Neuronal stem cell (in vitro differentiated cells): ENCODE data around the gene SPDYE8.
"Not testable (repeated sequence)": the region's sequence is repeated elsewhere in the genome, so short reads cannot be mapped to it uniquely, and the experiment has no call there.

Experiments used
- DNase-seq: peaks from one replicate; pipeline ENCODE4 v3.0.0-alpha.2; 2013; ENCODE audit warnings: low spot score
- H2AFZ ChIP-seq: one replicate; pipeline ENCODE4 v1.6.1; 2013; ENCODE audit warnings: mild to moderate bottlenecking, low read length, inconsistent platforms
- H2AK5ac ChIP-seq: 2 replicates; pipeline ENCODE4 v1.6.1; 2013; ENCODE audit warnings: low read depth, mild to moderate bottlenecking, inconsistent platforms, low read length, moderate library complexity, mixed read lengths
- H2BK120ac ChIP-seq: 2 replicates; pipeline ENCODE4 v1.6.1; 2013; ENCODE audit warnings: low read depth, mild to moderate bottlenecking, inconsistent platforms, low read length, moderate library complexity, mixed read lengths
- H2BK12ac ChIP-seq: one replicate; pipeline ENCODE4 v1.6.1; 2013; ENCODE audit warnings: low read length, inconsistent platforms
- H2BK15ac ChIP-seq: 2 replicates; pipeline ENCODE4 v1.6.1; 2013; ENCODE audit warnings: mild to moderate bottlenecking, low read length, inconsistent platforms, mixed read lengths
- H2BK5ac ChIP-seq: one replicate; pipeline ENCODE4 v1.6.1; 2013; ENCODE audit warnings: inconsistent platforms, mild to moderate bottlenecking, low read length, moderate library complexity
- H3K14ac ChIP-seq: one replicate; pipeline ENCODE4 v1.6.1; 2013; ENCODE audit warnings: low read length, inconsistent platforms
- H3K18ac ChIP-seq: 2 replicates; pipeline ENCODE4 v1.6.1; 2013; ENCODE audit warnings: low read length, inconsistent platforms
- H3K23ac ChIP-seq: 2 replicates; pipeline ENCODE4 v1.6.1; 2013; ENCODE audit warnings: low read depth, mild to moderate bottlenecking, mixed read lengths, low read length, inconsistent platforms; ENCODE audit not compliant: poor library complexity
- H3K27ac ChIP-seq: replicated peaks from 3 replicates; pipeline ENCODE4 v1.5.1; 2013; ENCODE audit warnings: low read length, inconsistent platforms
- H3K27me3 ChIP-seq, 3 experiments: 2 replicates each; pipeline ENCODE4 v1.6.1; 2013; ENCODE audit warnings: low read length in 3 of 3, mild to moderate bottlenecking in 2 of 3, inconsistent platforms in 1 of 3, low read depth in 1 of 3, mixed read lengths in 1 of 3, moderate library complexity in 1 of 3; ENCODE audit not compliant: control insufficient read depth in 3 of 3, insufficient read depth in 3 of 3
- H3K36me3 ChIP-seq, 2 donors: replicated peaks in 1 of 2; 2 replicates each; pipeline ENCODE4 v1.6.1; 2013; ENCODE audit warnings: low read length in 2 of 2; ENCODE audit not compliant: control insufficient read depth in 2 of 2, insufficient read depth in 2 of 2
- H3K4ac ChIP-seq: 2 replicates; pipeline ENCODE4 v1.6.1; 2013; ENCODE audit warnings: inconsistent platforms, mild to moderate bottlenecking, low read length, moderate library complexity
- H3K4me1 ChIP-seq, 2 donors: 1 replicate in 1 of 2; 2 replicates in 1 of 2; pipeline ENCODE4 v1.6.1; 2013; ENCODE audit warnings: low read length in 2 of 2, low read depth in 1 of 2; ENCODE audit not compliant: control insufficient read depth in 2 of 2, insufficient read depth in 1 of 2
- H3K4me2 ChIP-seq: one replicate; pipeline ENCODE4 v1.6.1; 2013; ENCODE audit warnings: mild to moderate bottlenecking, low read length, inconsistent platforms; ENCODE audit not compliant: insufficient read depth, poor library complexity, severe bottlenecking
- H3K4me3 ChIP-seq, 2 donors: 2 replicates each; pipeline ENCODE4 v1.5.1; 2013; ENCODE audit warnings: low read length in 2 of 2, mild to moderate bottlenecking in 2 of 2, inconsistent platforms in 1 of 2, moderate library complexity in 1 of 2
- H3K79me1 ChIP-seq: one replicate; pipeline ENCODE4 v1.6.1; 2013; ENCODE audit warnings: low read depth, mild to moderate bottlenecking, inconsistent platforms, low read length, moderate library complexity
- H3K9ac ChIP-seq: one replicate; pipeline ENCODE4 v1.6.1; 2013; ENCODE audit warnings: mild to moderate bottlenecking, low read depth, low read length, inconsistent platforms; ENCODE audit not compliant: poor library complexity
- H3K9me3 ChIP-seq, 2 donors: replicated peaks in 1 of 2; 2 replicates each; pipeline versions ENCODE3 to v1.6.1; 2013; ENCODE audit warnings: low read length in 2 of 2, mild to moderate bottlenecking in 2 of 2, inconsistent platforms in 1 of 2, low read depth in 1 of 2, mixed read lengths in 1 of 2, moderate library complexity in 1 of 2; ENCODE audit not compliant: control insufficient read depth in 2 of 2, insufficient read depth in 1 of 2
- H4K8ac ChIP-seq: one replicate; pipeline ENCODE4 v1.6.1; 2013; ENCODE audit warnings: low read depth, mild to moderate bottlenecking, inconsistent platforms, low read length, moderate library complexity
- H4K91ac ChIP-seq: one replicate; pipeline ENCODE4 v1.6.1; 2013; ENCODE audit warnings: low read length, low read depth, mild to moderate bottlenecking, inconsistent platforms; ENCODE audit not compliant: poor library complexity
- WGBS, 2 donors: extraction: QIAGEN DNeasy Blood & Tissue Kit; methylation state at CpG; one replicate each; pipeline ENCODE4 v1.1.7; 2013; ENCODE audit warnings: missing lambda C conversion rate in 2 of 2, mixed read lengths in 1 of 2; ENCODE audit not compliant: insufficient read length in 2 of 2, insufficient replicate concordance in 1 of 2; ENCODE audit errors: extremely low coverage in 2 of 2; 5-methylcytosine and 5-hydroxymethylcytosine counted together

Gene SPDYE8

GRCh38 chr7:73005356-73005692 is 24.2 kb downstream of the SPDYE8 start:
- Histone ChIP-seq H3K27ac (peak overlapping the region; percentile 69), H2AFZ (peak overlapping the region; percentile 85), H3K4me3 (peak overlapping the region; percentile 49 to 82), H3K9ac (peak overlapping the region; percentile 60)
- not testable (repeated sequence) for H4K8ac ChIP-seq, H3K9me3 ChIP-seq, DNase-seq, H2BK120ac ChIP-seq, H3K79me1 ChIP-seq, H3K27me3 ChIP-seq, H3K4ac ChIP-seq, H3K4me2 ChIP-seq, H2BK5ac ChIP-seq, H3K4me1 ChIP-seq, H3K14ac ChIP-seq, H2BK12ac ChIP-seq, H3K23ac ChIP-seq, H4K91ac ChIP-seq, H2BK15ac ChIP-seq, H2AK5ac ChIP-seq, H3K18ac ChIP-seq, H3K36me3 ChIP-seq
- WGBS, 2 donors, result no CpG with 5 or more reads among the region's 30 CpGs

- H4K8ac ChIP-seq, H3K36me3 ChIP-seq, H2BK120ac ChIP-seq, H4K91ac ChIP-seq, H3K79me1 ChIP-seq, H3K9me3 ChIP-seq, H3K4me3 ChIP-seq, H3K23ac ChIP-seq, H2BK12ac ChIP-seq, H2AFZ ChIP-seq, H3K27me3 ChIP-seq, H3K4ac ChIP-seq, DNase-seq, H3K4me2 ChIP-seq, H3K9ac ChIP-seq, H3K14ac ChIP-seq, H2BK15ac ChIP-seq, H3K27ac ChIP-seq, H3K4me1 ChIP-seq, H2AK5ac ChIP-seq, H2BK5ac ChIP-seq, H3K18ac ChIP-seq: not testable (repeated sequence)
- no CpG with 5 or more reads among the region's 11 CpGs for WGBS, 2 donors
These were observed 31.6 kb downstream of the SPDYE8 start for GRCh38 chr7:72997887-72998468.

GRCh38 chr7:72997447-72997846 is 32.1 kb downstream of the SPDYE8 start:
- H3K27me3 ChIP-seq, H3K79me1 ChIP-seq, H2BK15ac ChIP-seq, H3K9me3 ChIP-seq, H3K4me2 ChIP-seq, H3K36me3 ChIP-seq, H3K27ac ChIP-seq, H2AK5ac ChIP-seq, H2BK120ac ChIP-seq, H3K18ac ChIP-seq, H3K23ac ChIP-seq, H2BK5ac ChIP-seq, H3K4me1 ChIP-seq, H3K4ac ChIP-seq, H3K14ac ChIP-seq, H2BK12ac ChIP-seq, H3K4me3 ChIP-seq, H3K9ac ChIP-seq, H4K8ac ChIP-seq, H4K91ac ChIP-seq, DNase-seq, H2AFZ ChIP-seq: not testable (repeated sequence)
- WGBS, 2 donors, result no CpG with 5 or more reads among the region's 8 CpGs

GRCh38 chr7:72995484-72995883 is 34.1 kb downstream of the SPDYE8 start:
- not testable (repeated sequence) for H2AK5ac ChIP-seq, H3K4me2 ChIP-seq, H2BK5ac ChIP-seq, H3K9ac ChIP-seq, H3K27me3 ChIP-seq, H2BK15ac ChIP-seq, H3K4me1 ChIP-seq, H3K23ac ChIP-seq, H2AFZ ChIP-seq, H3K27ac ChIP-seq, DNase-seq, H4K8ac ChIP-seq, H3K14ac ChIP-seq, H3K79me1 ChIP-seq, H3K18ac ChIP-seq, H2BK12ac ChIP-seq, H3K4me3 ChIP-seq, H3K4ac ChIP-seq, H4K91ac ChIP-seq, H2BK120ac ChIP-seq, H3K9me3 ChIP-seq, H3K36me3 ChIP-seq
- WGBS, 2 donors, result no CpG with 5 or more reads among the region's 8 CpGs
